GM13976 (cell line): ENCODE data around the gene ALCAM.

ENCODE experiments used
- DNase-seq: peaks from one replicate; pipeline ENCODE4 v3.0.0; 2012; ENCODE audit warnings: low spot score
- in situ Hi-C: fragments of 300-500 bp; cut with MboI; formaldehyde crosslinking; loops from one replicate; pipeline ENCODE4 v1.12.0; 2022; ENCODE audit warnings: low sequenced_read_pairs, mixed read lengths, inconsistent platforms; ENCODE audit not compliant: unreplicated experiment
- TF ChIP-seq, protein P1 (sequence below): IDR thresholded peaks from 2 replicates; pipeline ENCODE4 v1.5.1; 2012; ENCODE audit warnings: borderline replicate concordance, mild to moderate bottlenecking; ENCODE audit not compliant: insufficient read depth; ENCODE audit errors: extremely low read depth, missing control alignments, control extremely low read depth

The ALCAM gene

DNA sequence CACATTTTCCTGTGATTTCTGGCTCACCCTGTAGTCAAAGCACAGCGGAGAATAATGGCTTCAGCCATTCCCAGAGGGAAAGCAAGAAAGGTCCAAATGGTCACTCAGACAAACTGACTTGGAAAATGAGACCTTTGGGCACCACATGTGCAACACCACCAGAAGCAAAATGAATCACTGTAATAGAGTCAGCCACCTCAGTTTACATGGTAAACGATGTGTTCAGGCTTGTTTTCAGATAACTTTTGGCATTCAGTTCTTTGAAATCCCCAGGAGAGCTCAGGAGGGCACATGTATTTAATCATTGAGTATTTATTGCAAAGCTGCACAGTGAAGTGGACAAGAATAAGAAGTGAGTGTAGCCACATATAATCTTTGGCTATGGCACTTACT is 38.4 kb upstream of the ALCAM start:
- TF ChIP-seq, protein P1, sequence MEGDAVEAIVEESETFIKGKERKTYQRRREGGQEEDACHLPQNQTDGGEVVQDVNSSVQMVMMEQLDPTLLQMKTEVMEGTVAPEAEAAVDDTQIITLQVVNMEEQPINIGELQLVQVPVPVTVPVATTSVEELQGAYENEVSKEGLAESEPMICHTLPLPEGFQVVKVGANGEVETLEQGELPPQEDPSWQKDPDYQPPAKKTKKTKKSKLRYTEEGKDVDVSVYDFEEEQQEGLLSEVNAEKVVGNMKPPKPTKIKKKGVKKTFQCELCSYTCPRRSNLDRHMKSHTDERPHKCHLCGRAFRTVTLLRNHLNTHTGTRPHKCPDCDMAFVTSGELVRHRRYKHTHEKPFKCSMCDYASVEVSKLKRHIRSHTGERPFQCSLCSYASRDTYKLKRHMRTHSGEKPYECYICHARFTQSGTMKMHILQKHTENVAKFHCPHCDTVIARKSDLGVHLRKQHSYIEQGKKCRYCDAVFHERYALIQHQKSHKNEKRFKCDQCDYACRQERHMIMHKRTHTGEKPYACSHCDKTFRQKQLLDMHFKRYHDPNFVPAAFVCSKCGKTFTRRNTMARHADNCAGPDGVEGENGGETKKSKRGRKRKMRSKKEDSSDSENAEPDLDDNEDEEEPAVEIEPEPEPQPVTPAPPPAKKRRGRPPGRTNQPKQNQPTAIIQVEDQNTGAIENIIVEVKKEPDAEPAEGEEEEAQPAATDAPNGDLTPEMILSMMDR: no peak
- no peak for DNase-seq
- in situ Hi-C loops: no loop called here

DNA sequence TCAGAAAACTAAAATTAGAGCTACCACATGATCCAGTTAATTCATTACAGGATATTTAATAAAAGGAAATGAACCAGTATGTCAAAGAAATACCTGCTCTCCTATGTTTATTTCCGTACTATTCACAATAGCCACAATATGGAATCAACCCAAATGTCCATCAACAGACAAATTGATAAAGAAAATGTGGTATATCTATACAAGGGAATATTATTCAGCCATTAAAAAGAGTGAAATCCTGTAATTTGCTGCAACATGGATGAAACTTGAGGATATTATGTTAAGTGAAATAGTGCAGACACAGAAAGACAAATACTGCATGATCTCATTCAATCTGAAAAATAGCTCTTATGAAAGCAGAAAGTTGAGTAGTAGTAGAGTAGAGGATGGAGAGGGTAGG is 33.7 kb upstream of the ALCAM start:
- no peak for DNase-seq
- TF ChIP-seq, protein P1: no peak
- in situ Hi-C loops: no loop called here

DNA sequence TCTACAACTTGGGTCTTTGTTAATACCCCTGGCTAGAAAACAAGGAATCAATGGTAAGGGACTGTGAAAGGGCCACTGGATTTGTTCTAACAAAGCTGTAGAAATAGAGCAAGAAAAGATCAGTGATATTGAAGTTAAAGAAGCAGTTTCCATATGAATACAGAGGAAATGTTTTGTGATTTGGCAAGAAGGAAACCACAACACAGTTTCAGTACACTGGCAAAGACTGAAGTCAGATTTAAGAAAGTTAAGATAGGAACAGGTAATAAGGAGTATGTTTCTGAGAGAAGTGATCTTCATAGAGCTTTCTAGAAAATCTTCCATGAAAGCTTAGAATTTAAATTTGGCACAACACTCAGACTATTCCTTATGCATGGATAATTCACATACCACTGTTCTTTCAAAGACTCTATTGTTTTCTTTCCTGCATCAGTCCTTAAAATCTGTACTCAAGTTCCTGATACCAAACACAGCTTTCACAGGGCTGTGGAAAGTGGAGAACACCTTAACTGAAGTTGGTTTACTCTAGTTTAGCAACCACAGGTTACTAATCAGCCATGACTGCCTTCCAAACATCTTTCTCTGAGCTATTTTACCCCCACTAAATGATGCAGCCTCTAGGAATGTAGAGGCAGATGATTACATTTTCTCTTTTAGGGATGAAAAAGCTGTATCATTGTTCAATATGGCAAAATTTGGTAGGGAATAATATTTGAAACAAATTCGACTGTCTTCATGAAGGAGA is 32.4 kb upstream of the ALCAM start:
- TF ChIP-seq, protein P1: no peak
- DNase-seq: no peak
- in situ Hi-C loops: no loop called here

DNA sequence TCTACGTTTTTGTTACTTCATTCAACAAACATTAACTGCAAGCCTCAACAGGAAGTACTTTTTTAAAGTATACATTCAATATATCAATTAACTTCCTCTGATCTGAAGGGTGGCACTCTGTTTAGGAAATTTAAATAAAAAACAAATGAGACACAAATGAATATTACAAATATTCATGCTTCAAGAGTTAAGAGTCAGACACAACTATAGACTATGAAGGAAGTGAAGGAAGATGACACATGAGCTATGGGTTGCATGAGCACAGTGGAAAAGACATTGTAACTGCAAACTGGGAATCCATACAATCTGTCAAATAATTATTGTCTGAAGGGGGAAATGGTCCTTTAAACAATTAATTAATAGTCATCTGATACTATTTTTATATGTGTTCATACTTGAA is 26.8 kb upstream of the ALCAM start:
- in situ Hi-C loops: no loop called here
- TF ChIP-seq, protein P1: no peak

DNA sequence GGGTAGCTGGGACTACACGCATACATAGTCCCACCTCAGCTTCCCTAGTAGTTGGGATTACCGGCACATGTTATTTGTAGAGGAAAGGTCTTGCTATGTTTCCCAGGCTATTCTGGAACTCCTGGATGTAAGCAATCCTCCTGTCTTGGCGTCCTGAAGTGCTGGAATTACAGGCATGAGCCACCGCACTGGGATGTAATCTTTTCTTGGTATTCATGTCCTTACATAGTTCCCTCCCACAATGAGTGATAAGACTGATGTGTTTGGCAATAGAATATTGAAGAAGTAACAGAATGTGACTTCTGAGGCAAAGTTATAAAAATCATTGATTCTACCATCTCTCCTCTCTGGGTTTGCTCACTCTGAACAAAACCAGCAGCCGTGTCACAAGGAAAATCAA is 22.7 kb upstream of the ALCAM start:
- no peak for DNase-seq
- TF ChIP-seq, protein P1: no peak
- in situ Hi-C loops: no loop called here

More for the DNA sequence above, 26.8 kb upstream of the ALCAM start:
- DNase-seq: no peak

DNA sequence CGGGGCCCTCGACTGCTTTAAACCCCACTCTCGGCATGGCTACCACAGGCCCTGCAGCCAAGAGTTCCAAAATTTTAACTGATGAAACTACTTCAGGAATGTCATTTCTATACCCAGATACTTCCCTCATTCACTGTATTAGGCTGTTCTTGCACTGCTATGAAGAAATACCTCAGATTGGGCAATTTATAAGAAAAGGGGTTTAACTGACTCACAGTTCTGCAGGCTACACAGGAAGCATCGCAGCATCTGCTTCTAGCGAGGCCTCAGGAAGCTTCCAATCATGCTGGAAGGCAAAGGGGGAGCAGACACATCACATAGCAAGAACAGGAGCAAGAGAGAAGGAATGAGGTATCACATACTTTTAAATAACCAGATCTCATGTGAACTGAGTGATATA is 21.6 kb upstream of the ALCAM start:
- in situ Hi-C loops: no loop called here
- no peak for DNase-seq
- TF ChIP-seq, protein P1: no peak
